SHP77 (cell line): ENCODE results near the gene ACOX1.

Source experiments
- DNase-seq, 2 experiments: peaks; one replicate each; lab custom pipeline; 2025; lab: John Stamatoyannopoulos, UW

ACOX1 gene

GRCh38 chr17:75909051-75909811 lies 69.7 kb downstream of the ACOX1 start:
- DNase-seq = peak; percentile 85 to 92

DNA sequence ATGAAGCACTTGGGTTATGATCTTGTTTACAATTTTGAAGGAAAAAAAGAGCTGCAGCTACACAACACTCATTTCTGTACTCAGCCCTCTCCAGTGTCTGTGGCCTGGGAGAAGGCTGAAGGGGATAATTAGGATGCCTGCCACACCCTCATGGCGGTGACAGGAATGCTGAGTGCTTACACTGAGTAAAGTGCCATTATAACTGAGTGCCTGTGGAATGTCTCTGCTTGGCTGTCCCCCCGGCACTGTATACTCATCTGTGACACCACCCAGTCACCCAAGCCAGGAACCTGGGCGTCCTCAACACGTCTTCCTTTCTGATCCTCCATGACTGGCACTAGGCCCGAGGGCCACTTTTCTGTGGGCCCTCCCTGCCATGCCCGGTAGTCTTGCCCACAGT lies 70.8 kb downstream of the ACOX1 start:
- no peak for DNase-seq

DNA sequence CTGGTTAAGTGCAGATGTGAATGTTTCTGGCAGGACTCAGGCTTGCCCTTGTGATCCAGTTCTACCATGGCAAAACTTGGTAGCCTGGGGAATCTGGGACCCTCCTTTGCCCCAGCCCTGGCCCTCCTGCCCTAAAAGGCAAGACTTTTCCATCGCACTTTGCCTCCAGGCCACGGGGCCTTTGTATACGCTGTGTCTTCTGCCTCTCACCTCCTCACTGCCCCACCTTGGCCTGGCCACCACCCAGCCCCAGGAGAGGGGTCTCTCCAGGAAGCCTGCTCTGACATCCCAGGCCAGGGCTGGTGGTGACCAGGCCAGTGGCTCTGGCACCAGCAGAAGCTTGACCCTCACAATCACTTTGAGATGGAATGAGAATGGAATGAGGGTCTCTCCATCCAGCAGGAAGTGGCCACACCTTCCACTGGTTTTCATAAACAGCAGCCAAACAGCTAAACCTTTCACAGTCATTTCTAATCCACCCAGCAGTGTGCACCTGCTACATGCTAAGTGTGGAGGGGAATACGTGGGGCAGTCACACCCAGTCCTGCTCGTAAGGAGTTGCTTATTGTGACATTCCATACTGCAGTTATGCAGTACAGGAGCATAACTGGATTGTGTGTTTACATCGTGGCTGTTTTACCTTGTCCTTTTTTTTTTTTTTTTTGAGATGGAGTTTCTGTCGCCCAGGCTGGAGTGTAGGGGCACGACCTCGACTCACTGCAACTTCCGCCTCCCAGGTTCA lies 72.7 kb downstream of the ACOX1 start:
- no peak for DNase-seq

DNA sequence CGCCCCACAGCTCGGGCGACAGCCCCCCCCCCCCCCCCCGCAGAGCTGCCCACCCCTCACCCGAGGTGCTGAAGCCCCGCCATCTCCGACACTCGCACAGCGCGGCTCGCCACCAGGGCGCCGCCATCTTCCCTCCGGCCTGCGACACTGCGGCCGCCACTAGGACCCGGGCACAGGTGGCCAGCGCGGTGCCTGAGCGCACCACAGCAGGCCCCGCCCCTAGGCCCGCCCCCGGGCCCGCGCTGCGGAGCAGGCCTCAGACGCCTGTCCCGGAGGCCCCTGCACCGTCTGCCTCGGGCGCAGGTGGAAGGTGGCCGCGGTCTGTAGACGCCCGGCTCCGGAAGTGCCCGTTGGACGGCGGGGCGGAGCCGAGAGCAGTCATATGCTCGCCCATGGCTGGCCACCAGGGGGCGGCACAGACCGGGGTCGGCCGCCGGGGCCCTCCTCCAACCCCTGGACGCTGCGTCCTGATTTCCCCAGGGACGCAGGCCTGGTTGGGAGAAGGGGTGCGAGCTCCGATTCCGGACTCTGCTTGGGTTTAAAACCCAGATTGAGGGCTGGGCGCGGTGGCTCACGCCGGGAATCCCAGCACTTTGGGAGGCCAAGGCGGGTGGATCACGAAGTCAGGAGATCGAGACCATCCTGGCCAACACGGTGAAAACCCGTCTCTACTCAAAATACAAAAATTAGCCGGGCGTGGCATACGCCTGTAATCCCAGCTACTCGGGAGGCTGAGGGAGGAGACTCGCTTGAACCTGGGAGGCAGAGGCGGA lies 74.0 kb downstream of the ACOX1 start, which contains the start of gene MRPL38:
Gene MRPL38, minus strand, starts transcription at position 136 of the 773 bp plus-strand sequence. Its CDS starts 9 bp downstream, at position 127.
- DNase-seq = peak; percentile 97 to 98

GRCh38 chr17:75902406-75902805 lies 76.6 kb downstream of the ACOX1 start:
- no peak for DNase-seq

- no peak for DNase-seq
Observed at GRCh38 chr17:75901727-75902126, 77.2 kb downstream of the ACOX1 start.

DNA sequence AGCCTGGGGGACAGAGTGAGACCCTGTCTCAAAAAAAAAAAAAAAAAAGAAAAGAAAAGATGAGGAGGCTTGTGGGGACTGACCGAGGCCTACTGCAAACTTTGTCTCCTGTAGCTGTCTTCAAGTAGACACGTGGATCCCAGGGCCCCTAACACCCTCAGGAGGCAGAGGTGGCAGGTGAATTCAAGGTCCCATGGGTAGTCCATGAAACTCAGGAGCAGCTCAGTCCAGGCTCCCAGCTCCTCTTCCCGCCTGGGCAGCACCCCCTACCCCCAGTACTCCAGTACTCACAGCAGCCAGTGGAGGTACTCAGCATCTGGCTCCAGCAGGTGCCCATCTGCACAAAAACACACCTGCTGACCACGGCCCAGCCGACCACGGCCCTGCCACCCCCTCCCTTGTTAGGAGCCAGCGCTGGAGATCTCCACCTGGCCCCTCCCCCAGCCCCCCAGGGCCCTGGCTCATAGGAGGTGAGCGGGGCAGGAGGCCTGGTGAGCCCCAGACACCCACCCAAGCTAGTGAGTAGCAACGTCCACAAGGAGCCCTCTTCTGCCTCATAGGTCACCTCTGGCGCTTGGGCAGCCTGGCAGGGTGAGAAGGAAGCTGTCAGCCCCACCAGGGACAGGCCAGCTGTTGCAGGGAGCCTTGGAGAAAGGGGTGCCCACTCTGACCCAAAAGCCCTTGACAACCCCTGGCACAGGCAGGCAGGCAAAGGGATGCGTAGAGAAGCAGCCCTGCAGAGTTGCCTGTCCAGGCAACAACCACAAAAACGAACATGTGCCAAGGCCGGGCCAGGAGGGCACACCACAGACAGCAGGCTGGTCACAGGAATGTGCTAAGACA lies 78.1 kb downstream of the ACOX1 start:
- DNase-seq = no peak

DNA sequence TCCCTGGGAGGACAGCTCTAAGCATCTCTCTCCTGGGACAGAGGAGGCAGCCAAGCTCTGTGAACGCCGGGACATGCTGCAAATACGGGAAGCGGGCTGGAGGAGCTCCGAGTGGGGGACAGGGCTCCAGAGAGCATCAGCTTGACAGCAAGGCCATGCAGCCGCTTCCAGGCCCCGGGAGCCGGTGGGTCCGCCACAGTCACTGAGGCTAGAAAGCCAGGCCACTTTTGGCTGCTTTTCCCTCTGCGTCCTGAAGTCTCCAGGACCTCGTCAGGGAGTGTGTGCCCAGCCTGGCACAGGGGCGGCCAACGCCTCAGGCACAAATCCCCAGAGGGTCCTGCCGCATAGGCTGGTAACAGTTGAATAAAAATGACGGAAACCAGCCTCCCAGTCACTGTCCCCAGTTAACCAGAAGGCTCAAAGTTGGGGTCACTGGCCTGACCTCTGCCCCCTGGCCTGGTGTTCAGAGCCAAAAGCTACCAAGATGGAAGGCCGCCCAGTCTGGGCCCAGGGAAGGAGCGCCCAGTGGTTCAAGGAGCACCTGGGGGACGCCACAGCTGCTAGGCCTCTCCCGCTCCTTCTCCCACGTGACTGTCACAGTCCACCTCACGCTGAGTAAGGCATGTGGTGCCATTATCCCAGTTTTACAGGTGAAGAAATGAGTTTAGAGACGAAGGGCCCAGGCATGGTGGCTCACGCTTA lies 79.0 kb downstream of the ACOX1 start:
- no peak for DNase-seq

DNA sequence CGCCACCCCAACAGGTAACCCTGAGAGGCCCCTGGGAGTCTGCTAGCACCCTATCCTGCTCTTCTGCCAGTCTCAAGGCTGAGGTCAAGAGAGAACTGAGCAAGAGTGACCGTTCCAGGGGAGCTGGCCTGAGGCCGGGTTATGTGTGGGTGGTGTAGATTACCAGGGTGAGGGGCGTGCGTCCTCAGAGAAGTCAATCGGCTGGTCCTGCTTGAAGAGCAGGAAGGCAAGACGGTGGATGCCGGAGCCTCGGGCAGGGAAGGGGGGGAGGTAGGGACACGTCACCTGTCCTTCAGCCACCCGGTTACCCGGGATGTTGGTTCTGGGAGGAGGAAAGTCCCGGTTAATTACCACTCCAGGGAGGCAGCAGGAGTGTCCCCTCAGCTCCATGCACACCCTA lies 79.6 kb downstream of the ACOX1 start:
- no peak for DNase-seq

DNA sequence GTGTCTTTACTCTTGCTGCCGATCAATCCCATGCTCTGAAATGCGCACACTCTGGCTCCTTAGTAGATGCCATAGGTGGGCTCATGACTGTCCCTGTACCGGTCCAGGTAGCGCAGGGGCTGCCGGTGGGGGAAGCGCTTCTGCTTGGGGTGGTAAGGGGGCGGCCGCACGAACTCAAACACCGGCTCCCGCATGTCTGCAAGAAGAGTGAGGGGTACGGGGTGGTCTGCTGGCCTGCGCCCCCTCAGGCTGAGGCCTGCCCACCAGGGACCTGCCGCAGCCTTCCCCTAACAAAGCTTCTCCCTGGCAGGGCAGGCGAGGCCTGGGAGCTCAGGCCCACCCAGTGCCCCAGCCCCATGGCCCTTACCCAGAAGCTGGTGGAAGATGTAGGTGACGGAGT lies 80.2 kb downstream of the ACOX1 start:
- DNase-seq = no peak

DNA sequence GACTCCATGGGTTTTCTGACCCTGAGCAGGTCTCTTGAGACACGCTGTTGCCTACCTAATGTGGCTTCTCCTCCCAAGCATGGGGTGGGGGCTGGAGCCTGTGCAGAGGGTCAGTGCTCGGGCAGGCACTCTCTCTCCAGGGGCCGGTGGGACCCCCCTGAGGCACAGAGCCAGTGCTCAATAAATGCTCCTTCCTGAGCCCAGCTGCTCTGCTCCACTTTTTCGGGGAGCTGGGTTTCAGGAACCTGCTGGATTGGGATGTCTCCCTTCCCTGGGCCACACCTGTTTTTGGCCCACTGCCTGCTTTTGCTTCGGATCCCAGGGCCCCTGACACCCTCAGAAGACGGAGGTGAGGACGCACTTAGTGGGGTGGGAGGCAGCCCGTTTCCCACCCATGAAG lies 80.9 kb downstream of the ACOX1 start:
- DNase-seq = no peak

DNA sequence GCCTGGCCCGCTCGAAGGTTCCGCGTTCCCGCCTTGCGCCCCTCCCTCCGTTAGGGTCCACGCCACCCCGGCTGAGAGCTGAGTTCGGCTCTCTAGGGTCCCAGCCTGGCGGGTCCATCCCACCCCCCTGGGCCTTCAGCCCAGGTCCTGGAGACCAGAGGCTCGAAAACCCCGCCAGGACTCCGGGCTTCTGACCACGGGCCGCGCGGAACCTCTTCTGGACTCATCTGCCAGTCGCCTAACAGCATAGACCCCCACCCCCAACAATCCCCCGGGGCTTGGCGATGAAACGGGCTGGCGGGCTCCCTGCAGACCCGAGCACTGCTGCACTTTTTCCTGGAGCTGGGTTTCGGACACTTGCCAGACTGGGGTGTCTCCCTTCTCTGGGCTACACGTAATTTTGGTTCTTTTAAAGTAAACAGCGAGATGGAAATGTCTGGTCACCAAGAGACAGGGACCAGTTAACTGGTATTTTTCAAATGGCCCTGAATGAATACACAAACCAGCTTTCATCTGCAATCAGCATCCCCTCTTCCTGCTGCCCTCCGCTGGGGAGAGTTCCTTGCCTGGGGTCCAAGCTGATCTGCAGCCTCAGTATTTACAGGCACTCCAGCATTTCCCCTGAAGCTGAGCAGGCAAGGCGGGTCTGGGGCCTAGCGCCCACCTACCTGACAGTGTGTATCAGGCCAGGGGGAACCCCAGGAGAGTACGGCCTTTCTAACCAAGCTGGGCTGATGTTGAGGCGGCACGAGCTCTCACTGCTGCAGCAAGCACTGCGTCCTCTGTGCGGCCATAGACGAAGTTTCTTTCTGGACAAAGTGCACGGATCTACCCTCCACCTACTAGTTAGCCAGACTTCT lies 81.6 kb downstream of the ACOX1 start:
- DNase-seq = no peak

GRCh38 chr17:75896415-75897159 lies 82.4 kb downstream of the ACOX1 start, which contains the start of gene TRIM65:
TRIM65 (minus strand) TSS chr17:75896951; CDS start chr17:75896937, 14 bp downstream.
- DNase-seq = peak; percentile 60 to 86

- peak; percentile 45 to 55 for DNase-seq
Observed at GRCh38 chr17:75895370-75896155, 83.4 kb downstream of the ACOX1 start.

DNA sequence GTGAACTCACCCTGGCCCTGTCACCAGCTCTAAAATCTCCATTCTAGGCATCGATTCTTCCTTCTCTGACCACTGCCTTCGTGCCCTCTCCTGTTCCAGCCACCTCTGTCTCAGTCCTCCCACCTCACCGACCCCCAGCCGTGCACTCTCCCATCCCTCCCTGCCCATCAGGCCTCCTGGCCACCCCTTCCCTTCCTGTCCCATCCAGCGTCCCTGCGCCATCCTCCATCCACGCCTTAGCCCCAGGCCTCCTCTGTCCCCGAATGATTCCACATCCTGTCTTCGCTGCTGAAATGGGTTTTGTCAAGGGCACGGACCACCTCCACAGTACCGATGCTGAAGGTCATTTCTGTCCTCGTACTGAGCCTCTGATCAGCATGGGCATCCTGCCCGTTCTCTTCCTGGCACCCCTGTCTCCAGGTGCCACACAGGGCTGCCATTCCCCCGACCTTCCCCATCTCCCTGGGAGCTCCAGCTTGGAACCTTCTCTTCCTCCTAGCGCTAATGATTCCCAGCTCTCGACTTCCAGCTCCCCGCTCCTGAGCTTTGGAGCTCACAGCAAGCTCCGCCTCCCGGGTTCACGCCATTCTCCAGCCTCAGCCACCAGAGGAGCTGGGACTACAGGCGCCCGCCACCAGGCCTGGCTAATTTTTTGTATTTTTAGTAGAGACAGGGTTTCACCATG lies 84.8 kb downstream of the ACOX1 start:
- no peak for DNase-seq

GRCh38 chr17:75893305-75894048 lies 85.5 kb downstream of the ACOX1 start:
- no peak for DNase-seq
